Central memory CD8-positive, alpha-beta T cell (primary cell): ENCODE data around the gene WDR72.

Experiments
- ATAC-seq: fragments of 150-1000 bp; cut with Tn5 transposase; replicated peaks from 2 replicates; pipeline ENCODE4 v1.10.0; 2022; ENCODE audit warnings: mild to moderate bottlenecking, moderate FRiP score, moderate number of reproducible peaks; ENCODE audit not compliant: poor library complexity, severe bottlenecking; ENCODE audit errors: extremely low read depth
- DNase-seq, 2 donors: peaks; one replicate each; pipeline ENCODE4 v3.0.0; 2021; ENCODE audit warnings: low spot score in 2 of 2
- H3K27ac Mint-ChIP-seq: one replicate; pipeline ENCODE4 v1.8.0; 2022; ENCODE audit warnings: low read depth, mild to moderate bottlenecking, moderate library complexity, mixed read lengths
- H3K27me3 Mint-ChIP-seq: one replicate; pipeline ENCODE4 v1.8.0; 2022; ENCODE audit warnings: mixed read lengths
- H3K36me3 Mint-ChIP-seq: one replicate; pipeline ENCODE4 v1.8.0; 2022; ENCODE audit warnings: mild to moderate bottlenecking, moderate library complexity, mixed read lengths; ENCODE audit not compliant: insufficient read depth
- H3K4me1 Mint-ChIP-seq: one replicate; pipeline ENCODE4 v1.8.0; 2022; ENCODE audit warnings: mixed read lengths
- H3K4me3 Mint-ChIP-seq: one replicate; pipeline ENCODE4 v1.8.0; 2022; ENCODE audit warnings: mild to moderate bottlenecking, moderate library complexity, mixed read lengths
- H3K9me3 Mint-ChIP-seq: one replicate; pipeline ENCODE4 v1.8.0; 2022; ENCODE audit warnings: mixed read lengths

The WDR72 gene

DNA sequence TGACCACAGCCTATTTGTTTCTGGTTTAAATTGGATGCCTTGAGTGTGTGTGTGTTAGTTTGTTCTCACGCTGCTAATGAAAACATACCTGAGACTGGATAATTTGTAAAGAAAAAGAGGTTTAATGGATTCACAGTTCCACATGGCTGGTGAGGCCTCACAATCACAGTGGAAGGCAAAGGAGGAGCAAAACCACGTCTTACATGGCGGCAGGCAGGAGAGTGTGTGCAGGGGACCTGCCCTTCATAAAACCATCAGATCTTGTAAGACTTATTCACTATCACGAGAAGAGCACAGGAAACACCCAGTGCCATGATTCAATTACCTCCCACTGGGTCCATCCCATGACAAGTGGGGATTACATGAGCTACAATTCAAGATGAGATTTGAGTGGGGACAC is 260.5 kb downstream of the WDR72 start:
- Mint-ChIP-seq H3K4me3 (no peak overlapping the region), H3K4me1 (no peaks in the 10 kb centered on the region), H3K36me3 (peaks cover 7% of the 10 kb centered on the region), H3K9me3 (peaks cover 10% of the 10 kb centered on the region), H3K27ac (no peak overlapping the region), H3K27me3 (no peaks in the 10 kb centered on the region)
- ATAC-seq (no peak), DNase-seq (no peak)

DNA sequence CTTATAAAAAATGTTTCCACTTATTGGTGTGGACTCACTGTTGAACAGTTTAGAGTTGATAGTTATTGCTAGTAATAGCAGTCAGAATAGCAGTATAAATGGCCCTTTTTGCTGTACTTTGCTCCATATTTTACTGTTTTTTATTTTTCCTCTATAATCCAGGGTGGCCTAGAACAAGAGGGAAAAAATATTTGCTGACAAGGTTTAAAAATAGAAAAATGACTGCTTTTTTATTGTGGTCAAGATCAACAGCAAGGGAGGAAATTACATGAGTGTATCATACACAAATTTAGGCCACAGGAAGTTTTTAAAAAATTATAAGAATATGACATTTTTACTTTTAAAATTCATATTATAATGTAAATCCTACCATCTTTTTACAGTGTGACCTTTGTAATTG is 269.1 kb downstream of the WDR72 start:
- DNase-seq (no peak), ATAC-seq (no peak)
- peaks cover 10% of the 10 kb centered on the region for H3K9me3 Mint-ChIP-seq
- no peaks in the 10 kb centered on the region for H3K4me1 Mint-ChIP-seq
- no peaks in the 10 kb centered on the region for H3K36me3 Mint-ChIP-seq
- H3K4me3 Mint-ChIP-seq: no peak overlapping the region
- H3K27me3 Mint-ChIP-seq: no peaks in the 10 kb centered on the region
- H3K27ac Mint-ChIP-seq: no peak overlapping the region

DNA sequence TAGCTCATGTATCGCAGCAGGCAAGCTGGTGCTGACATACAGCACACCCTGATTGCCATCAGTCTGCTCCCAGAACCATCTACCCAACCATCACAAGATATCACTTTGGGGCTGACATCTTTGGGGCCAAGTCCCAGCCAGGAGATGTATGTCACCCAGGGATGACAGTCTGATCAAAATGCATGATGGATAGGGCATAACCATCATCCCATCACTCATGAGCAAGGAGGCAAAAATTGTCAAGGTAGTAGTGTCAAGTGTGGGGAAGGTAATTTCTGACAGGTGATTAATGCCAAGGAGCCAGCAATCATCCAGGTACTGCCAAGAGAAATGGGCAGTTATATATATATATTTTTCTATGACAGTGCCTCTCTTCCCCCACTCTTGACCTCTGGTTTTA is 277.4 kb downstream of the WDR72 start:
- H3K9me3 Mint-ChIP-seq: peaks cover 7% of the 10 kb centered on the region
- ATAC-seq: no peak
- H3K4me1 Mint-ChIP-seq: no peaks in the 10 kb centered on the region
- no peak for DNase-seq
- no peaks in the 10 kb centered on the region for H3K36me3 Mint-ChIP-seq
- no peaks in the 10 kb centered on the region for H3K27me3 Mint-ChIP-seq
- H3K27ac Mint-ChIP-seq: no peak overlapping the region
- H3K4me3 Mint-ChIP-seq: no peak overlapping the region

DNA sequence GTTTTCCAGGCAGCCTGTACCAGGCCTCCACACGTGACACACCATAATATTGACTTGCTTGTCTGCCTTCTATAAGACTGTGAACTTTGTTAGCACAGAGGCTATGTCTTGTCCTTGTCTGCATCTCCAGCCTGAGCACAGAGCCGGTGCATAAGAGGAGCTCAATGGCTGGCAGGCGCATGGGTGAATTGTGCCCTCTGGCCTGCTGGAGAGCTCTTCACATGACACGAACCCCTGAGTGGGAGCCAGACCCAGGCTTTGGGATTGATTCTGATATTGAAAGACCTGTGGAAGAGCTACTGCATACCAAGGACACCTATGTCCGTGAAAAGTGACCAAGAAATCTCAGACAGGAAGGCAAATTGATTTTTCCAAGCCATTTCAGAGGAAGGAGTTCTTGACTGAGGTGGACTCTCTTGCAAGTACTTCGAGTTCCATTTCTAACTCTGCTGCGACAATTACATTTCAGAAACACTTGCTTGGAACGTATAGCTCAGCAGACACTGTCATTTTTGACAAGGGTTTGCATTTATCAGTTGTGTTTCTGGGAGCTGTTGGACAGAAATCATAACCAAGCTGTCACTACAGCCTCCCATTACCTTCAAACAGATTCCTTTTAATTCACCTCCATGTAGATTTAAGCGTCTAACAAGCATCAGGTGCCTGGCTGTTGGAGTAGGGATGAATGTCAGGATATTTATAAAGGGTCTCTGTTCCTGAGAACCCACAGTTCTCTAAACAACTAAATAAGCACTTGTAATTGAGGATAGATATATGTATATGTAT is 281.3 kb downstream of the WDR72 start:
- H3K27ac Mint-ChIP-seq: no peak overlapping the region
- H3K9me3 Mint-ChIP-seq: peaks cover 6% of the 10 kb centered on the region
- no peaks in the 10 kb centered on the region for H3K27me3 Mint-ChIP-seq
- H3K4me3 Mint-ChIP-seq: no peak overlapping the region
- ATAC-seq: no peak
- no peaks in the 10 kb centered on the region for H3K36me3 Mint-ChIP-seq
- H3K4me1 Mint-ChIP-seq: no peaks in the 10 kb centered on the region
- no peak for DNase-seq

DNA sequence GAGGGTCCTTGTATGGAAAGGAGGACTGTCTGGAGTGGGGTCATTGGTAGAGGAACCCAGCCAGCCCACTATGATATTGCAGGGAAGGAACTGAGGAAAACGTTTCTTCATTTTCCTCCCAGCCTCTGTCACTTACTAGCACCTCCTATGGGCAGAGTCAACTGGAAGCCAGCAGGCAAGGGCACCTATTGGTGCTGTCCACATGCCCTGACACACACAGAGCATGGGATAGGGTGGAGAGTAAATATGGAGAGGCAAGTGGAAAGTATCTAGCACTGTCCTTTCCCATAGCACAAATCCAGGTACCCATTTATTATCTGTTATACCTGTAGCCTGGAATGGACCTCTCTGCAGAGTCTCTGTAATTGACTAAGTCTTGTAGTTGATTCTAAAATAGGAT is 285.6 kb downstream of the WDR72 start:
- Mint-ChIP-seq H3K27ac (no peak overlapping the region), H3K4me1 (no peaks in the 10 kb centered on the region), H3K9me3 (peaks cover 5% of the 10 kb centered on the region), H3K4me3 (no peak overlapping the region), H3K27me3 (no peaks in the 10 kb centered on the region), H3K36me3 (no peaks in the 10 kb centered on the region)
- no peak for DNase-seq
- ATAC-seq: no peak

DNA sequence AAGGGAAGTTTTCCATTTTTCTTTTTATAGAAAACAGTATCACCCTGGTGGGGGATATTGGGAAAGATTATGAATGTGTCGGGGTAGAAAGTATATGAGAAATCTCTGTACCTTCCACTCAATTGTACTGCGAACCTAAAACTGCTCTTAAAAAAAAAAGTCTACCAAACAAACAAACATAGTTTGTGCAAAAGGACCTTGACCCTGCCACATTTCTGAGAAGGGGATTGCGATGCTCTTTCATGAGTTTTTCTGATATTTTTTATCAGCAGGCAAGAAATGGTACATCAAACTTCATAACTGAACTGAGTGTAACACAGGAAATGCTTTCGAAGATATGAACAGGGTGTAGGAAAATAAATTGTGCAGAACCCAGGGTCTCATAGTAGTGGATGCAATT is 286.0 kb downstream of the WDR72 start:
- Mint-ChIP-seq H3K4me3 (no peak overlapping the region), H3K27ac (no peak overlapping the region), H3K4me1 (no peaks in the 10 kb centered on the region), H3K27me3 (no peaks in the 10 kb centered on the region), H3K9me3 (peaks cover 5% of the 10 kb centered on the region), H3K36me3 (no peaks in the 10 kb centered on the region)
- DNase-seq: no peak
- no peak for ATAC-seq

DNA sequence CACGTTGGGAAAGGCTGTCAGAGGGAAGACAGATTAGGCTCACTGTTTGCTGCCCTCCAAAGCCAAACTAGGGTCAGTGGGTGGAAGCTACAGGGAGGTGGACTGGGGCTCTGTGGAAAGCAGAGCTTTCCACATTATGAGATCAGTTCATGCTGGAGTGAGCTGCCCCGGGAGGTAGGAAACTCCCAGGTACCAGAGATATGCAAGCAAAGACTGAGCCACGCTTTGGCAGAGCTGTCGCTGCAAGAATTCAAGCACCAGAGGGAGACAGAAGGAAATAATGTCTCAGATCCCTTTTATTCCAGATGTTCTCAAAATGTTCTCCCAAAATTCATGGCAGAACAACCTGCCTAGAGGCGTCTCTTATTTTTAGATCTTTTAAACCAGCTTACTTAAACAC is 286.6 kb downstream of the WDR72 start:
- Mint-ChIP-seq H3K9me3 (peaks cover 5% of the 10 kb centered on the region), H3K27me3 (no peaks in the 10 kb centered on the region), H3K4me3 (no peak overlapping the region), H3K4me1 (no peaks in the 10 kb centered on the region), H3K36me3 (no peaks in the 10 kb centered on the region), H3K27ac (no peak overlapping the region)
- ATAC-seq (no peak), DNase-seq (no peak)

DNA sequence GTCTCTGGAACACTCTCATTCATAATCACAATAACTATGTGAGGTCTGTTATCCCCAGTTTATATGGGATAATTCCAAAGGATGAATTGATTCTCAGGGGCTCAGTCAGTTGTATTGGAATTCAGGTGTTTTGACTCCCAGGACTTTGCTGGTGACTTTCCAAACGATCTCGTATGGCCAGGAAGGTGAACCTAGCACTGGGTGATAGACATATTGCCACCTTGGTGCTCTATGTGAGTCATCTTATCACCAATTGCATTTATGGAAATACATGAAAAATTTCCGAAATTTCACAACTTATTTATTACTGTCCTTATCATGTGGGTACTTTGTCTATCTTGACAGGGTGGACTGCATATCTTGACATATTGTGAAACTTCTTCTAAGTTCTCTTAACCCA is 287.3 kb downstream of the WDR72 start:
- Mint-ChIP-seq H3K4me3 (no peak overlapping the region), H3K4me1 (no peaks in the 10 kb centered on the region), H3K27me3 (no peaks in the 10 kb centered on the region), H3K27ac (no peak overlapping the region), H3K36me3 (no peaks in the 10 kb centered on the region), H3K9me3 (peaks cover 5% of the 10 kb centered on the region)
- no peak for ATAC-seq
- DNase-seq: no peak

DNA sequence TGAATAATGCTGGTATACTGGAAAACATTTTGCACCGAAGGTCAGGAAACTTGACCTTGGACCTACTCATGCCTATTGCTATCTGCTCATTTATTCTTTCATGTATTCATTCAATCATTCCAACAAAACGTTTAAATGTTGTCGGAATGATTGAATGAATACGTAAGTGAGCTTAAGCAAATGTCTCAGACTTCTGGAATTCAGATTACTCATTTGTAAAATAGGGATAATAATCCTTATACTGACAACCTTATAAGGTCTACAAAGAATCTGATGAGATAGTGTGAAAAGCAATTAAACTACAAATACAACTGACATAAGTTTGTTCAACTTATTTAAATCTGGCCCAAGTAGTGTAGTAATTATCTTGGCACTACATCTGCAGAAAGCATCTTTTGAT is 288.7 kb downstream of the WDR72 start:
- H3K4me3 Mint-ChIP-seq: no peak overlapping the region
- no peak overlapping the region for H3K27ac Mint-ChIP-seq
- peaks cover 5% of the 10 kb centered on the region for H3K9me3 Mint-ChIP-seq
- no peaks in the 10 kb centered on the region for H3K4me1 Mint-ChIP-seq
- H3K36me3 Mint-ChIP-seq: no peaks in the 10 kb centered on the region
- no peak for DNase-seq
- no peaks in the 10 kb centered on the region for H3K27me3 Mint-ChIP-seq
- no peak for ATAC-seq

DNA sequence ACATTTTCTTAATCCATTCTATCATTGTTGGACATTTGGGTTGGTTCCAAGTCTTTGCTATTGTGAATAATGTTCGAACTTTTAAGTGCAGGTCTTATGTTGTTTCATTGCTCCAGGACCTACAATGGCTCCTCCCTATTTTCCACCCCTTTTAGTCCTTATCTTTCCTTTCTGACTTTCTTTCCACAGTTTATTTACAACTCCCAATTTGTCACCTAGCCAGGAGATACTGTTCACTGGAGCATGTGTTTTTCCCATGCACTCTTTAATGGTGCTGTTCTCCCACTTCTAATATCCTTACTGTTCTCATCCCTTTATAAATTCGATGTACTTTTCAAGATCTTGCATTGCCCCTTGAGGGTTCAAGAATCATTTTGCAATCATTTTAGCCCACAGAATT is 290.0 kb downstream of the WDR72 start:
- H3K9me3 Mint-ChIP-seq: peaks cover 5% of the 10 kb centered on the region

More for the DNA sequence above, 290.0 kb downstream of the WDR72 start:
- Mint-ChIP-seq H3K36me3 (no peaks in the 10 kb centered on the region), H3K27me3 (no peaks in the 10 kb centered on the region), H3K4me1 (no peaks in the 10 kb centered on the region), H3K4me3 (no peak overlapping the region), H3K27ac (no peak overlapping the region)
- DNase-seq (no peak), ATAC-seq (no peak)
